DMS 273 (cell line): ENCODE data around the gene EPC1.
"Not testable (repeated sequence)": the region's sequence is repeated elsewhere in the genome, so short reads cannot be mapped to it uniquely, and the experiment has no call there.

ENCODE experiments used
- DNase-seq: peaks from one replicate; lab custom pipeline; 2025; ENCODE audit not compliant: unreplicated experiment; lab: John Stamatoyannopoulos, UW

The EPC1 gene

GRCh38 chr10:32295027-32295426, 51.9 kb downstream of the EPC1 start:
- DNase-seq, result no peak

DNA sequence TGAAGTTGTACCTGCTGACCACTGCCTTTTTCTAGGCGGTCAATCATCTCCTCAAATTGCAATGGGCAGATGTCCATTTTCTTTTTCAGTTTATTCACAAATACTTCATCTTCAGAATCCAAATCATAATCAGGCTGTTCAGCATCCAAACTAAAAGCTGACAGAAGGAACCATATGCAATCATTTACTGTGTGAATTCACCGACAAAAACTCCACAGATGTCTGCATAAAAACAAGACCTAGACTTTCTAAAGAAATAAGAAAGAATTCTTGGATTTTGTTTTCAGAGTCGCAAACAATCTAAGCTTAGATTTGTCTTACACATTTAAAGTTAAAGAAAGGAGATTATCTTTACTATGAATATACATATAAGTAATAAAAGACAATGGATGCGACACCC, 53.4 kb downstream of the EPC1 start:
- DNase-seq, result no peak

DNA sequence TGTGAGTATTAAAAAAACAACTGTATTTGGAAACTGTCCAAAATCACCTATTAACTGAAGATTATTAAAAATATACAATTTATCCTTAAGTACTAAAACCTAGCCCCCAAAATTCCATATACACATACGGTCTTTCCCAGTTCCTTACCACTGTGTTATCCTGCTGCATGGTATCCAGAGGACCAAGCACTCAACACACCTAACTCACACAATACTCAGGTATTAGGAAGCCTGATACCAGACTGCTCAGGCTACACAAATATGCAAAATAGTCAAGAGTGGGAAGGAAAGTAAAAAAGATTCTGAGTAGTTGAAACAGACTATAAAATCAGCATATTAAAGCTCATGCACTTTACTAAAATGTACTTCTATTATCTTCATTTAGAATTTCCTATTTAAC, 67.2 kb downstream of the EPC1 start:
- DNase-seq, result no peak

DNA sequence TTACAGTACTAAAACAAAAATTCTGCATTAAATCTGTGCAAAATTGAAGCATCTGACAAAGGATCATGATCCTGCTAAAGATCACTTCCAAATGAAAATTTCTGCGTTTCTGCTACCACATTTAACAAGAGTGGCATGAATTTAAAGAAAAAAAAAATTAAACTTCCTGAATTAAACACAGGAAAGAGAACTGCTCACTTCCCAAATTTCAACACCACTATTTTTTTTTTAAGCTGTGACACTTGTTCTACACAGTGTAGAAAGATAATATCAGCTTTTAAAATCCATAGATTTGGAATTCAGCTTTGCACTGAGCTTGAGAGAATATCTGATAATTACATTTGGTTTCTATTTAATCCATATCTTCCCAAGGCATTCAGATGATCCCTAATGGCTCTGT, 73.6 kb downstream of the EPC1 start:
- DNase-seq, result no peak

DNA sequence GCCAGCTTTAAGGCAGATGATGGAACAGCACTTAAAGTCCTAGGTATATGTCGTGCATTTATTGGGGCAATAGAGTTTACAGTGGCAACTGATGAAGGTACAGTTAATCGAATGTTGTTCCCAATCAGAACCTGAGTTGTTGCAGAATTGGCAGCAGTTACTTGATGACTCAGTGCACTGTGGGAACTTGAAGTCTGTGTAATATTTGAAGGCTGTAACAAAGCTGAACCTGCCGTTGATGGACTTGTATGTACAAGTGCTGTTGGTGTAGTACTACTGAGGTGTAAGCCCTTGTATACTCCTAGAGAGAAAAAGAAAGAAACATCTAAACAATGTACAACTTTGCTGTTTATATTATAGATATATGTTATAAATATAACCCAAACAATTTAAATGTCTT, 75.3 kb downstream of the EPC1 start:
- no peak for DNase-seq

- no peak for DNase-seq
Measured at GRCh38 chr10:32269343-32270100, 77.4 kb downstream of the EPC1 start.

- no peak for DNase-seq
Measured at GRCh38 chr10:32268788-32269187, 78.2 kb downstream of the EPC1 start.

GRCh38 chr10:32266979-32267378, 80.0 kb downstream of the EPC1 start:
- DNase-seq, result no peak

GRCh38 chr10:32266566-32266965, 80.4 kb downstream of the EPC1 start:
- DNase-seq, result no peak

DNA sequence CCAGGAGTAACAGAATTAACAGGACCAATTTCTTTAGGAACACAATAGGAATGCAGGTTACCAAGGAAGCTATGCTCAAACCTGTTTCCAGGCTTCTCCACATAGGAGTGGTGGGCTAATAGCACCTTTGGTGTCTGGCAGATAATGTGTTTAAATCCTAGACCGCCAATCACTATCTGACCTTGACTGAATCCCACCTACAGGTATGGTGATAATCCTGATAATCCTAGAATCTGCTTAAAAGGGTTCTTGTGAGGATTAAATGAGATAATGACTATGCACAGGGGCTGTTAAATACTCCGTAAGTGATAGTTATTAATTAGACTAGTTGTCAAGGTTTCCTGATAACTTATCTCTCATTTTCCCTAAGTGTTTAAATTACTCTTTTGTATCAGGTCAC, 81.2 kb downstream of the EPC1 start:
- DNase-seq, result no peak

DNA sequence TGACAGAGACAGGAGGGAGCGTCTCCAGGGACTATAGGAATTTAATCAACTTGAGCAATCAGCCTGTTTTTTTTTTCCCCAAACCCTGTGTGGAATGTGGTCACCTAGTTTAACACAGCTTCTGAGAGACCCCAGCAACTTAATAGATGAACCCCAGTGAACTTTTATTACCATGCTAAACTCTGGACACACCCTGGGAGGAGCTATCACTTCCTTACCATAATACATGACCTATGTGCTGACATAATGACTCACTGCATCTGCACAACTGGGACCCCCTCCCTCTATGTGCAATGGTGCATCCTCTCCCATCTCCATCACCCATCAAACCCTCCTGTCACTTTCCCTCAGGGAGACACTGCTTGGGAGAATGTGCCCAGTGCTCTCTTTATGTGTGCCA, 83.7 kb downstream of the EPC1 start:
- DNase-seq, result no peak

DNA sequence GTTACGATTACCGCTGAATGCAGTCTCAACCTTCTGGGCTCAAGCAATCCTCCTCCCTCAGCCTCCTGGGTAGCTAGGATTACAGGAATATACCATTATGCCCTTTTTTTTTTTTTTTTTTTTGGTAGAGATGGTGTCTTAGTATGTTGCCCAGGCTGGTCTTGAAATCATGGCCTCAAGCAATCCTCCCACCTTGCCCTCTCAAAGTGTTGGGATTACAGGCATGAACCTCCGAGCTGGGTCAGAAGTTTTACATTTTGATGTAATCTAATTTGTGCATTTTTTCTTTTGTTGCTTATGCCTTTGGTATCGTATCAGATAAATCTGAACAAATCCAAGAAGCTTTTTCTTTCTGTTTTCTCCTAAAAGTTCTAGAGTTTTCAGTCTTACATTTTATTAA, 87.4 kb downstream of the EPC1 start:
- DNase-seq, result no peak

DNA sequence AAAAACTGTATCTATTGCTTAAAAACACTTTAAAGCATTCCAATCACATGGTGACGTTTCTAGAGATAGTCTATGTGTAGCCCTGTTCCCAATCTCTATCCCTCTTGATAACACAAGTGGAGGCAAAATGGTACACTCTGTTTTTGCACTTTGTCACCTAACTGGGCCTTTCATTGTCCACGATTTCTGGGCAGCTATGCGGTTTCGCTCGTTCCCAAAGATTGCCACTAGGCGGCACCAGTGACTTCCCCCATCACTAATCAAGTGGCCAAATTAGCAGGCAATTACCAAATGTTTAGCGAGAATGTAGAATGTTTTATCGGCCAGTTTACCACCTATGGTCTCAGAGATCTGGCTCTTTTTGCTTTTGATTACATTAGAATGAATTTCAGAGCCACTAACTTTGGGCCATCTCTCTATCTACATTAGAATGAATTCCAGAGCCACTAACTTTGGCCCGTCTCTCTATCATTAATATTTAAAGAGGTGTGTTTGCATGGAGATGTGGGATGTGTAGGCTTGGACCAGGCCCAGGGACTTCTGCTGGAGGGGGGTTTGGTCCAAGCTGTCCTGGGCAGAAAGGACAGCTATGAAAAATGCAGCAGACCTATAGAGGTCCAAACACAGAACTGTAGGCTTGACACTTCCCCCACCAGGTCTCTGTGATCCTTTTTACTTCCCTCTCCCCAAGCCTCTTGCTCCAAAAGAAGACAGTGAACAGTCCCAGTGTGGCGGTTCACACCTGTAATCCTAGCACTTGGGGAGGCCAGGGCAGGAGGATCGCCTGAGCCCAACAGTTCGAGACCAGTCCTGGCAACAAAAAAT, 90.1 kb downstream of the EPC1 start:
- peak; percentile 61 for DNase-seq

GRCh38 chr10:32253821-32254220, 93.1 kb downstream of the EPC1 start:
- DNase-seq, result no peak

GRCh38 chr10:32253276-32253675, 93.7 kb downstream of the EPC1 start:
- DNase-seq, result no peak

DNA sequence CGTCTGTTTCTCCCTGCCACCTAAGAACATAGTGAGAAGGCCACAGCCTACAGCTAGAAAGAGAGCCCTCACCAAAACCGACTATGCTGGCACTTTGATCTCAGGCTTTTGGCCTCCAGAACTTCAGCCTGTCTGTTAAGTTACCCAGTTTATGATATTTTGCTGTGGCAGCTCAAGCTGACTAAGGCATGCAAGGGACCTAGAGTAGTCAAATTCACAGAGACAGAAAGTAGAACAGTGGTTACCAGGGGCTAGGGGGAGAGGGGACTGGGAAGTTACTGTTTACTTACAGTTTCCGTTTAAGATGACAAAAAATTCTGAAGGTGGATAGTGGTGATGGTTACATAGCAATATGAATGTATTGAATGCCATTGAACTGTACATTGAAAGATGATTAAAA, 96.5 kb downstream of the EPC1 start:
- not testable (repeated sequence) for DNase-seq

DNA sequence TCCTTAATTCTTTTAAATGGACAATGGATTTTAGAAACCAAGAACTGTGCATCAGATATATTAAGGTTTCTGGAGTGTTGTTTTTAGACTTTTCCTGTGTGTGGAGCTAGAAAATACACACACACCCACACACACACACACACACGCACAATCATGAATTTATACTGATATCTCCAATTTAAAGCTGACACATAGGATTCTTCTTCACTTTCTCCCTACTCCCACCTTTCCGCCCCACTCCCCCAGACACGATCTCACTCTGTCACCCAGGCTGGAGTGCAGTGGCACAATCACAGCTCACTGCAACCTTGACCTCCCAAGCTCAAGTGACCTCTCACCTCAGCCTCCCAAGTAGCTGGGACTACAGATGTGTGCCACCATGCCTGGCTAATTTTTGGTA, 100.3 kb downstream of the EPC1 start:
- DNase-seq, result no peak

GRCh38 chr10:32245760-32246159, 101.2 kb downstream of the EPC1 start:
- no peak for DNase-seq

GRCh38 chr10:32244421-32245207, 102.3 kb downstream of the EPC1 start:
- no peak for DNase-seq

- DNase-seq, result no peak
Measured at GRCh38 chr10:32244011-32244410, 102.9 kb downstream of the EPC1 start.

DNA sequence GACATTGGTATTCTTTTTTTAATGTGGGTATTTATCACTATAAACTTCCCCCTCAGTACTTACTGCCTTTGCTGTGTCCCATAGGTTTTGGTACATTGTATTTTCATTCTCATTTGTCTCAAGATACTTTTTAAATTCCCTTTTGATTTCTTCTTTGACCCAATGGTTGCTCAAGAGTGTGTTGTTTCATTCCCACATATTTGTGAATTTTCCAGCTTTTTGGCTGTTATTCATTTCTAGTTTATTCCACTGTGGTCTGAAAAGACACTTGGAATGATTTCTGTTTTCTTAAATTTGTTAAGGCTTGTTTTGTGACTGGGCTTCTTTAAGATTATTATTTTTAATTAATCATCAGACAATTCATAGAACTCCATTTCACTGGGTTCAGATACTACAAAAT, 105.0 kb downstream of the EPC1 start:
- no peak for DNase-seq

GRCh38 chr10:32240471-32240870, 106.5 kb downstream of the EPC1 start:
- DNase-seq, result no peak
